SK-N-SH (cell line): ENCODE results near the gene LRRC25. TPM values are rescaled to one million over a fixed set of nuclear protein-coding genes. Genes with fewer than 3 reads are reported as not detected.

Experiments used
- CTCF ChIA-PET: fragments of 300-600, 350-600 bp; formaldehyde crosslinking; extraction: SDS; loops from one replicate; lab custom pipeline; 2021; lab: Yijun Ruan, JAX
- POLR2A ChIA-PET: fragments of 350-600 bp; sonication (Branson Sonifier 250); formaldehyde crosslinking; extraction: SDS; loops from one replicate; lab custom pipeline; 2020; ENCODE audit warnings: antibody characterized with exemption, inconsistent platforms; lab: Yijun Ruan, JAX
- DNase-seq: peaks from one replicate; pipeline ENCODE4 v3.0.0; 2012
- H2AFZ ChIP-seq: fragments of 200-600 bp; sonication (generic); 2 replicates; pipeline ENCODE4 v1.8.1; 2016; ENCODE audit warnings: antibody characterized with exemption, mild to moderate bottlenecking, low read depth
- H3F3A ChIP-seq: fragments of 200-600 bp; sonication (generic); replicated peaks from 2 replicates; pipeline ENCODE3; 2016; ENCODE audit warnings: antibody characterized with exemption, mild to moderate bottlenecking; ENCODE audit not compliant: insufficient read depth
- H3K27ac ChIP-seq, 2 experiments: fragments of 200-500 bp in 1 of 2; fragments of 200-600 bp in 1 of 2; sonication (Bioruptor generic) in 1 of 2; sonication (generic), shearing (Covaris generic) in 1 of 2; 2 replicates each; pipeline versions ENCODE4 v1.5.1 to v1.6.1; 2014 to 2016; ENCODE audit warnings: low read depth in 2 of 2, inconsistent platforms in 1 of 2, low read length in 1 of 2, mild to moderate bottlenecking in 1 of 2, mixed read lengths in 1 of 2
- H3K27me3 ChIP-seq: fragments of 200-600 bp; sonication (generic), shearing (Covaris generic); 2 replicates; pipeline ENCODE4 v1.6.1; 2016; ENCODE audit warnings: mixed run types; ENCODE audit not compliant: insufficient read depth
- H3K36me3 ChIP-seq, 2 experiments: fragments of 200-500 bp in 1 of 2; fragments of 200-600 bp in 1 of 2; sonication (Bioruptor generic) in 1 of 2; sonication (generic) in 1 of 2; replicated peaks in 1 of 2; 2 replicates each; pipeline versions ENCODE3 to v1.5.1; 2014 to 2016; ENCODE audit warnings: low read length in 1 of 2, mild to moderate bottlenecking in 1 of 2; ENCODE audit not compliant: insufficient read depth in 2 of 2, control insufficient read depth in 1 of 2
- H3K4me1 ChIP-seq, 2 experiments: fragments of 200-500 bp in 1 of 2; fragments of 200-600 bp in 1 of 2; sonication (Bioruptor generic) in 1 of 2; sonication (generic), shearing (Covaris generic) in 1 of 2; 2 replicates each; pipeline versions ENCODE4 v1.5.1 to v1.6.1; 2014 to 2016; ENCODE audit warnings: low read depth in 1 of 2, low read length in 1 of 2, mixed run types in 1 of 2; ENCODE audit not compliant: insufficient read depth in 2 of 2, control insufficient read depth in 1 of 2
- H3K4me2 ChIP-seq: fragments of 200-600 bp; sonication (generic), shearing (Covaris generic); 2 replicates; pipeline ENCODE4 v1.6.1; 2017; ENCODE audit warnings: mixed run types
- H3K4me3 ChIP-seq, 2 experiments: fragments of 200-500 bp in 1 of 2; fragments of 200-600 bp in 1 of 2; sonication (Bioruptor generic) in 1 of 2; sonication (generic), shearing (Covaris generic) in 1 of 2; 2 replicates each; pipeline versions ENCODE4 v1.5.1 to v1.8.1; 2014 to 2016; ENCODE audit warnings: low read depth in 2 of 2, inconsistent platforms in 1 of 2, low read length in 1 of 2, mild to moderate bottlenecking in 1 of 2, mixed read lengths in 1 of 2, moderate library complexity in 1 of 2
- H3K79me2 ChIP-seq: fragments of 200-600 bp; sonication (generic); 2 replicates; pipeline ENCODE4 v1.8.1; 2017; ENCODE audit warnings: mild to moderate bottlenecking; ENCODE audit not compliant: insufficient read depth
- H3K9ac ChIP-seq: fragments of 200-600 bp; sonication (generic); 2 replicates; pipeline ENCODE4 v1.6.1; 2017; ENCODE audit warnings: mixed run types
- H3K9me2 ChIP-seq: fragments of 200-600 bp; sonication (generic); 2 replicates; pipeline ENCODE4 v1.6.1; 2017; ENCODE audit warnings: mixed run types
- H3K9me3 ChIP-seq: fragments of 200-600 bp; sonication (generic); 2 replicates; pipeline ENCODE4 v1.6.1; 2017; ENCODE audit warnings: mixed run types, mild to moderate bottlenecking, moderate library complexity
- H4K20me1 ChIP-seq: fragments of 200-600 bp; sonication (generic); 2 replicates; pipeline ENCODE4 v1.6.1; 2017; ENCODE audit warnings: mild to moderate bottlenecking, mixed run types; ENCODE audit not compliant: insufficient read depth
- CHD2 ChIP-seq: fragments of 150-350 bp; IDR thresholded peaks from 2 replicates; pipeline ENCODE4 v1.6.1; 2018; ENCODE audit warnings: low read length; ENCODE audit not compliant: partially characterized antibody
- EP300 ChIP-seq, 2 experiments: IDR thresholded peaks; 2 replicates each; pipeline versions ENCODE4 v1.4.0 to v1.6.1; 2012; ENCODE audit warnings: borderline replicate concordance in 1 of 2, low read depth in 1 of 2, low read length in 1 of 2
- EZH2phosphoT487 ChIP-seq: fragments of 200-600 bp; sonication (generic); IDR thresholded peaks from 2 replicates; pipeline ENCODE4 v1.6.1; 2017; ENCODE audit warnings: low read depth, mixed run types, mild to moderate bottlenecking, antibody characterized with exemption, moderate library complexity, borderline replicate concordance
- FOSL2 ChIP-seq: IDR thresholded peaks from 2 replicates; pipeline ENCODE4 v1.4.0; 2012; ENCODE audit warnings: low read depth, mild to moderate bottlenecking, moderate library complexity, borderline replicate concordance
- FOXJ3 ChIP-seq: sonication (generic); formaldehyde crosslinking; IDR thresholded peaks from 2 replicates; pipeline ENCODE4 v1.5.1; 2020; ENCODE audit warnings: mild to moderate bottlenecking, missing genetic modification reagents
- GABPA ChIP-seq: IDR thresholded peaks from 2 replicates; pipeline ENCODE4 v1.4.0; 2012; ENCODE audit warnings: low read depth, mild to moderate bottlenecking
- GATA2 ChIP-seq: sonication (generic); formaldehyde crosslinking; IDR thresholded peaks from 2 replicates; pipeline ENCODE4 v1.5.0; 2020; ENCODE audit warnings: mild to moderate bottlenecking, missing genetic modification reagents
- JUND ChIP-seq: IDR thresholded peaks from 2 replicates; pipeline ENCODE4 v1.4.0; 2012
- MEF2A ChIP-seq: IDR thresholded peaks from 2 replicates; pipeline ENCODE4 v1.4.0; 2012; ENCODE audit warnings: low read depth, borderline replicate concordance
- NRF1 ChIP-seq: IDR thresholded peaks from 2 replicates; pipeline ENCODE4 v1.6.1; 2012; ENCODE audit warnings: low read depth, mild to moderate bottlenecking, low read length
- RCOR1 ChIP-seq: fragments of 150-350 bp; IDR thresholded peaks from 2 replicates; pipeline ENCODE4 v1.6.1; 2017; ENCODE audit warnings: antibody characterized with exemption, low read length
- RFX5 ChIP-seq: IDR thresholded peaks from 2 replicates; pipeline ENCODE4 v1.6.1; 2012; ENCODE audit warnings: mild to moderate bottlenecking, improper control_type of control experiment, low read length
- SMC3 ChIP-seq: IDR thresholded peaks from 2 replicates; pipeline ENCODE4 v1.6.1; 2012; ENCODE audit warnings: low read depth, low read length, improper control_type of control experiment
- TAF1 ChIP-seq: IDR thresholded peaks from 2 replicates; pipeline ENCODE4 v1.6.1; 2012; ENCODE audit warnings: low read depth, mild to moderate bottlenecking, low read length, moderate library complexity, borderline replicate concordance
- TCF12 ChIP-seq: IDR thresholded peaks from 2 replicates; pipeline ENCODE4 v1.4.0; 2012
- WGBS: methylation state at CpG from one replicate; pipeline ENCODE4 v1.1.6; 2017; ENCODE audit warnings: low lambda C conversion rate; 5-methylcytosine and 5-hydroxymethylcytosine counted together
- polyA plus RNA-seq, 3 experiments: library from polyadenylated mRNA; depleted of rRNA; stranded (reverse); fragments of >200 nt; gene quantifications; 2 replicates each; pipeline ENCODE4 v1.2.3, GENCODE V29; 2012
- TF ChIP-seq, protein P1 (sequence below): fragments of 200-600 bp; sonication (generic); IDR thresholded peaks from 2 replicates; pipeline ENCODE4 v1.6.1; 2017; ENCODE audit warnings: antibody characterized with exemption, mild to moderate bottlenecking, moderate library complexity
- TF ChIP-seq, protein P2 (sequence below): IDR thresholded peaks from 2 replicates; pipeline ENCODE4; 2012
- TF ChIP-seq, protein P3 (sequence below): IDR thresholded peaks from 2 replicates; pipeline ENCODE4 v1.4.0; 2012; ENCODE audit warnings: low read depth, borderline replicate concordance
- TF ChIP-seq, protein P4 (sequence below): IDR thresholded peaks from 2 replicates; pipeline ENCODE4 v1.6.1; 2012; ENCODE audit warnings: mild to moderate bottlenecking, low read depth, low read length, moderate library complexity

Gene LRRC25
- polyA plus RNA-seq, 1 of the 3 experiments (the other 2 are of a cell fraction) = not detected

DNA sequence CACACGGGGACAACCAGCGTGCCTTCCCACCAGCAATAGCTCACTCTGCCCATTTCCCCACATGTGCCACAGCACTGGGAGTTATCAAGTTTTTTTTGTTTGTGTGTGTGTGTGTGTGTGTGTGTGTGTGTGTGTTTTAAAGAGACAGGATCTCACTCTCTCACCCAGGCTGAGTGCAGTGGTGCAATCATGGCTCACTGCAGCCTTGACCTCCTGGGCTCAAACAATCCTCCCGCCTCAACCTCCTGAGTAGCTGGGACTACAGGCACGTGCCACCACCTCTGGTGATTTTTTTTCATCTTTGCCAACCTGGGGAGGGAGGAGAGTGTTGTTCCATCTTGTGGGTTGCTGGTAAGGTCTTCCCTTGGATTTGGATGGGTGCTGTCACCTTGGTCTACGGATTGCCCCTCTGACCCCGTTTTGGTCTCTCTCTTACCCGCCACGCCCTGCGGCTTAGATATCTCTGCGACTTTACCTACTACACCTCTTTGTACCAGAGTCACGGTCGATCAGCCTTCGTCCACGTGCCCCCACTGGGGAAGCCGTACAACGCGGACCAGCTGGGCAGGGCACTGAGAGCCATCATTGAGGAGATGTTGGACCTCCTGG is 34.4 kb downstream of the LRRC25 start:
- no peaks in the 10 kb centered on the region for H3K79me2 ChIP-seq
- H3K9ac ChIP-seq = no peak overlapping the region
- DNase-seq = no peak
- H3K27ac ChIP-seq = peak overlapping the region; percentile 96 to 98; a peak in 3 of 4 replicates
- H3F3A ChIP-seq = peaks cover 21% of the 10 kb centered on the region
- H3K9me2 ChIP-seq = no peaks in the 10 kb centered on the region
- H3K36me3 ChIP-seq = peaks cover 0 to 13% of the 10 kb centered on the region in 2 experiments
- CTCF ChIA-PET = interaction anchor here (1.4 to 7.5 kb wide), 4 partner anchors 13 to 48 kb away, joined by 3 to 66 read pairs (median 28); no protein-coding TSS in a partner anchor
- H3K4me3 ChIP-seq = no peak overlapping the region
- no peaks in the 10 kb centered on the region for H3K9me3 ChIP-seq
- no peaks in the 10 kb centered on the region for H4K20me1 ChIP-seq
- TF ChIP-seq FOSL2 = no peak
- TF ChIP-seq EZH2phosphoT487 = no peak
- TF ChIP-seq MEF2A = no peak
- no peak for TF ChIP-seq FOXJ3 (CRISPR knock-in tag)
- TF ChIP-seq, protein P1, sequence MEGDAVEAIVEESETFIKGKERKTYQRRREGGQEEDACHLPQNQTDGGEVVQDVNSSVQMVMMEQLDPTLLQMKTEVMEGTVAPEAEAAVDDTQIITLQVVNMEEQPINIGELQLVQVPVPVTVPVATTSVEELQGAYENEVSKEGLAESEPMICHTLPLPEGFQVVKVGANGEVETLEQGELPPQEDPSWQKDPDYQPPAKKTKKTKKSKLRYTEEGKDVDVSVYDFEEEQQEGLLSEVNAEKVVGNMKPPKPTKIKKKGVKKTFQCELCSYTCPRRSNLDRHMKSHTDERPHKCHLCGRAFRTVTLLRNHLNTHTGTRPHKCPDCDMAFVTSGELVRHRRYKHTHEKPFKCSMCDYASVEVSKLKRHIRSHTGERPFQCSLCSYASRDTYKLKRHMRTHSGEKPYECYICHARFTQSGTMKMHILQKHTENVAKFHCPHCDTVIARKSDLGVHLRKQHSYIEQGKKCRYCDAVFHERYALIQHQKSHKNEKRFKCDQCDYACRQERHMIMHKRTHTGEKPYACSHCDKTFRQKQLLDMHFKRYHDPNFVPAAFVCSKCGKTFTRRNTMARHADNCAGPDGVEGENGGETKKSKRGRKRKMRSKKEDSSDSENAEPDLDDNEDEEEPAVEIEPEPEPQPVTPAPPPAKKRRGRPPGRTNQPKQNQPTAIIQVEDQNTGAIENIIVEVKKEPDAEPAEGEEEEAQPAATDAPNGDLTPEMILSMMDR = no peak
- no peak for TF ChIP-seq EP300 (IDR thresholded peaks at IDR 0.05; ENCODE audit: borderline replicate concordance in 1 of 2, low read depth in 1 of 2, low read length in 1 of 2)
- TF ChIP-seq, protein P2, sequence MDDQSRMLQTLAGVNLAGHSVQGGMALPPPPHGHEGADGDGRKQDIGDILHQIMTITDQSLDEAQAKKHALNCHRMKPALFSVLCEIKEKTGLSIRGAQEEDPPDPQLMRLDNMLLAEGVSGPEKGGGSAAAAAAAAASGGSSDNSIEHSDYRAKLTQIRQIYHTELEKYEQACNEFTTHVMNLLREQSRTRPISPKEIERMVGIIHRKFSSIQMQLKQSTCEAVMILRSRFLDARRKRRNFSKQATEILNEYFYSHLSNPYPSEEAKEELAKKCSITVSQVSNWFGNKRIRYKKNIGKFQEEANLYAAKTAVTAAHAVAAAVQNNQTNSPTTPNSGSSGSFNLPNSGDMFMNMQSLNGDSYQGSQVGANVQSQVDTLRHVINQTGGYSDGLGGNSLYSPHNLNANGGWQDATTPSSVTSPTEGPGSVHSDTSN = no peak
- TF ChIP-seq RFX5 = no peak
- TF ChIP-seq RCOR1 = no peak
- no peak for TF ChIP-seq NRF1
- POLR2A ChIA-PET = interaction anchor here (0.6 to 1.1 kb wide), 2 partner anchors 12 to 278 kb away, joined by 3 to 5 read pairs; no protein-coding TSS in a partner anchor
- no peak overlapping the region for H3K4me2 ChIP-seq
- H3K27me3 ChIP-seq = no peaks in the 10 kb centered on the region
- H3K4me1 ChIP-seq = peaks cover 20 to 23% of the 10 kb centered on the region in 2 experiments; a peak in 3 of 4 replicates
- 95% methylated on average over 17 of the region's 17 CpGs for WGBS
- H2AFZ ChIP-seq = no peak overlapping the region

DNA sequence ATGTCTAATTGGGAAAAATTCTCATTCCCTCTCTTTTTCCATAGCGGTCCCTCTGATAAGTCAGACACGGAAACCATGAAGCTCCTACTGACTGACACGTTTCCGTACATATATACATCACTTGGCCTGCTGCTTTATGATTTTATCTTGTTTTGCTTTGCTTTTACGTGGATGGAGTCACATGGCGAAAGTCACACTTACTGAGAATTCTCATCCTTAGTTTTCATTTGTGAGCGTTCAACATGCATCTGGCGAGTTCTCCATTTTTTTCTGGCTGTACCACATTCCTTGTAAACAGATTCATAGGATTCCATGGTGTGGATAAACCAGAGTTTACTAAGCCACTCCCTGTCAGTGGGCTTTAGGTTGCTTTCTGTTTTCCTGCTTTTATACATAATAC is 35.8 kb downstream of the LRRC25 start:
- Histone ChIP-seq H3K9me2 (no peaks in the 10 kb centered on the region), H3K9ac (no peak overlapping the region), H3K79me2 (no peaks in the 10 kb centered on the region), H3K36me3 (peaks cover 6 to 22% of the 10 kb centered on the region in 2 experiments), H3K4me2 (no peak overlapping the region), H3K9me3 (no peaks in the 10 kb centered on the region), H4K20me1 (no peaks in the 10 kb centered on the region), H3K27me3 (no peaks in the 10 kb centered on the region), H3K4me1 (peaks cover 20 to 23% of the 10 kb centered on the region in 2 experiments; a peak in 3 of 4 replicates), H3F3A (peaks cover 21% of the 10 kb centered on the region), H2AFZ (no peak overlapping the region), H3K4me3 (no peak overlapping the region), H3K27ac (peak overlapping the region in 1 of 2 experiments; percentile 9; a peak in 1 of 4 replicates)
- ChIA-PET CTCF (interaction anchor here (0.6 to 7.5 kb wide), 6 partner anchors 12 to 302 kb away, joined by 3 to 66 read pairs (median 12); partner anchors contain the start of gene GDF15), POLR2A (no interaction called here)
- no peak for DNase-seq
- 93% methylated on average over 8 of the region's 8 CpGs for WGBS
- TF ChIP-seq TAF1 = no peak
- TF ChIP-seq SMC3 = no peak
- TF ChIP-seq, protein P2 = no peak
- TF ChIP-seq, protein P3, sequence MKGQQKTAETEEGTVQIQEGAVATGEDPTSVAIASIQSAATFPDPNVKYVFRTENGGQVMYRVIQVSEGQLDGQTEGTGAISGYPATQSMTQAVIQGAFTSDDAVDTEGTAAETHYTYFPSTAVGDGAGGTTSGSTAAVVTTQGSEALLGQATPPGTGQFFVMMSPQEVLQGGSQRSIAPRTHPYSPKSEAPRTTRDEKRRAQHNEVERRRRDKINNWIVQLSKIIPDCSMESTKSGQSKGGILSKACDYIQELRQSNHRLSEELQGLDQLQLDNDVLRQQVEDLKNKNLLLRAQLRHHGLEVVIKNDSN = no peak
- TF ChIP-seq JUND = no peak
- TF ChIP-seq FOXJ3 (CRISPR knock-in tag) = no peak
- no peak for TF ChIP-seq TCF12
- TF ChIP-seq CHD2 = no peak
- TF ChIP-seq GABPA = no peak
- TF ChIP-seq, protein P4, sequence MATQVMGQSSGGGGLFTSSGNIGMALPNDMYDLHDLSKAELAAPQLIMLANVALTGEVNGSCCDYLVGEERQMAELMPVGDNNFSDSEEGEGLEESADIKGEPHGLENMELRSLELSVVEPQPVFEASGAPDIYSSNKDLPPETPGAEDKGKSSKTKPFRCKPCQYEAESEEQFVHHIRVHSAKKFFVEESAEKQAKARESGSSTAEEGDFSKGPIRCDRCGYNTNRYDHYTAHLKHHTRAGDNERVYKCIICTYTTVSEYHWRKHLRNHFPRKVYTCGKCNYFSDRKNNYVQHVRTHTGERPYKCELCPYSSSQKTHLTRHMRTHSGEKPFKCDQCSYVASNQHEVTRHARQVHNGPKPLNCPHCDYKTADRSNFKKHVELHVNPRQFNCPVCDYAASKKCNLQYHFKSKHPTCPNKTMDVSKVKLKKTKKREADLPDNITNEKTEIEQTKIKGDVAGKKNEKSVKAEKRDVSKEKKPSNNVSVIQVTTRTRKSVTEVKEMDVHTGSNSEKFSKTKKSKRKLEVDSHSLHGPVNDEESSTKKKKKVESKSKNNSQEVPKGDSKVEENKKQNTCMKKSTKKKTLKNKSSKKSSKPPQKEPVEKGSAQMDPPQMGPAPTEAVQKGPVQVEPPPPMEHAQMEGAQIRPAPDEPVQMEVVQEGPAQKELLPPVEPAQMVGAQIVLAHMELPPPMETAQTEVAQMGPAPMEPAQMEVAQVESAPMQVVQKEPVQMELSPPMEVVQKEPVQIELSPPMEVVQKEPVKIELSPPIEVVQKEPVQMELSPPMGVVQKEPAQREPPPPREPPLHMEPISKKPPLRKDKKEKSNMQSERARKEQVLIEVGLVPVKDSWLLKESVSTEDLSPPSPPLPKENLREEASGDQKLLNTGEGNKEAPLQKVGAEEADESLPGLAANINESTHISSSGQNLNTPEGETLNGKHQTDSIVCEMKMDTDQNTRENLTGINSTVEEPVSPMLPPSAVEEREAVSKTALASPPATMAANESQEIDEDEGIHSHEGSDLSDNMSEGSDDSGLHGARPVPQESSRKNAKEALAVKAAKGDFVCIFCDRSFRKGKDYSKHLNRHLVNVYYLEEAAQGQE = no peak
- TF ChIP-seq GATA2 (CRISPR knock-in tag) = no peak
